ENCODE measurements around the gene PHACTR1. TPM values are rescaled to one million over a fixed set of nuclear protein-coding genes. Genes with fewer than 3 reads are reported as not detected.
"Not testable (repeated sequence)": the region's sequence is repeated elsewhere in the genome, so short reads cannot be mapped to it uniquely, and the experiment has no call there.

Gene PHACTR1
- total and polyA plus RNA-seq, 2 donors (not counting 1 experiment from before 2014, with no cell fraction given) = 0.60 to 1.2 TPM

DNA sequence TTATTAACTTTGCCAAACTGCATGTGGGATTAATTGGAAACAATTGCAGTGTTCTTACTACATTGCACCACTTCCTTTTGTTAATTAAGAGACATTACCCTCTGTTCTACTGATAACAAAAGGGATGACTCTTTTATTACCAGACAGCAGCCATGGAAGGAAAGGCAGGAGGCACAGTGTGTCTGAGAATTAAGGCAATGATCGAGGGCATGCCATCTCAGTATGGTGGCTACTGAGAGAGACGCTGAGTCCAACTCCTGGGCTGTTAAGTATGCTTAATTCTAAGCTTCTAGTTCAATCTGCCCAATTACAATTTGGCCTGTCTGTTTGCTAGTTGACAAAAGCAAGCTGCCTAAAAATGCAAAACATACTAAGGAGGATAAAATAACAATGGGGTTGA lies 227.4 kb downstream of the PHACTR1 start:
- no peaks in the 10 kb centered on the region for H3K4me1 ChIP-seq (ENCODE audit: control insufficient read depth, extremely low read depth, insufficient read depth, low read length)
- no peak for TF ChIP-seq EZH2 (IDR thresholded peaks at IDR 0.05; ENCODE audit: low read length, missing control alignments)
- TF ChIP-seq, protein P1, sequence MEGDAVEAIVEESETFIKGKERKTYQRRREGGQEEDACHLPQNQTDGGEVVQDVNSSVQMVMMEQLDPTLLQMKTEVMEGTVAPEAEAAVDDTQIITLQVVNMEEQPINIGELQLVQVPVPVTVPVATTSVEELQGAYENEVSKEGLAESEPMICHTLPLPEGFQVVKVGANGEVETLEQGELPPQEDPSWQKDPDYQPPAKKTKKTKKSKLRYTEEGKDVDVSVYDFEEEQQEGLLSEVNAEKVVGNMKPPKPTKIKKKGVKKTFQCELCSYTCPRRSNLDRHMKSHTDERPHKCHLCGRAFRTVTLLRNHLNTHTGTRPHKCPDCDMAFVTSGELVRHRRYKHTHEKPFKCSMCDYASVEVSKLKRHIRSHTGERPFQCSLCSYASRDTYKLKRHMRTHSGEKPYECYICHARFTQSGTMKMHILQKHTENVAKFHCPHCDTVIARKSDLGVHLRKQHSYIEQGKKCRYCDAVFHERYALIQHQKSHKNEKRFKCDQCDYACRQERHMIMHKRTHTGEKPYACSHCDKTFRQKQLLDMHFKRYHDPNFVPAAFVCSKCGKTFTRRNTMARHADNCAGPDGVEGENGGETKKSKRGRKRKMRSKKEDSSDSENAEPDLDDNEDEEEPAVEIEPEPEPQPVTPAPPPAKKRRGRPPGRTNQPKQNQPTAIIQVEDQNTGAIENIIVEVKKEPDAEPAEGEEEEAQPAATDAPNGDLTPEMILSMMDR (conservative IDR thresholded peaks at IDR 0.05 in 1 of 2, IDR thresholded peaks at IDR 0.05 in 1 of 2; ENCODE audit: low read depth in 1 of 2, low read length in 2 of 2) = no peak
- H3K36me3 ChIP-seq (ENCODE audit: control insufficient read depth, insufficient read depth, low read length) = no peaks in the 10 kb centered on the region
- no peaks in the 10 kb centered on the region for H3K9me3 ChIP-seq (ENCODE audit: control insufficient read depth, insufficient read depth, low read depth, low read length)
- no peak overlapping the region for H3K27ac ChIP-seq (ENCODE audit: insufficient read depth, low read length)
- H2AFZ ChIP-seq (ENCODE audit: low read length) = no peak overlapping the region
- no peak overlapping the region for H3K4me3 ChIP-seq (replicated peaks in 1 of 4; ENCODE audit: control extremely low read depth in 1 of 4, insufficient read depth in 1 of 4, low read depth in 3 of 4, low read length in 4 of 4)
- no peak for DNase-seq (ENCODE audit: low read depth in 2 of 2)
- H3K27me3 ChIP-seq (ENCODE audit: control insufficient read depth, insufficient read depth, low read length) = no peaks in the 10 kb centered on the region
- H3K79me2 ChIP-seq (ENCODE audit: control insufficient read depth, insufficient read depth, low read length) = no peaks in the 10 kb centered on the region
- H3K9ac ChIP-seq (ENCODE audit: insufficient read depth, low read length) = no peak overlapping the region
- no peak overlapping the region for H3K4me2 ChIP-seq (ENCODE audit: extremely low read depth, insufficient read depth, low read length)
- H4K20me1 ChIP-seq (ENCODE audit: control insufficient read depth, extremely low read depth, insufficient read depth, low read length) = no peaks in the 10 kb centered on the region

DNA sequence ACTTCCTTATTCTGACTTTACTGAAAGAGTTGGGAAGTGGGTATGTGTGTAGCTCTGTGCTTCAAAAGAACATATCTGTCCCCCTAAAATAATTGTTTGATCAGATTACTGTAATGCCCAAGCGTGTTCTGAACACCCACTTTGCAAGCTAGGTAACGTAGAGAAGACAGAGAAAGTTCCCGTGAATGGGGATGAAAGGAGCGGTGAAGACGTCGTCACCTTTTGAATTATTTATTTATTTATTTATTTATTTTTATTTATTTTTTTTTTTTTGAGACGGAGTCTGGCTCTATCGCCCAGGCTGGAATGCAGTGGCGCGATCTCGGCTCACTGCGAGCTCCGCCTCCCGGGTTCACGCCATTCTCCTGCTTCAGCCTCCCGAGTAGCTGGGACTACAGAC lies 228.0 kb downstream of the PHACTR1 start:
- H3K36me3 ChIP-seq (ENCODE audit: control insufficient read depth, insufficient read depth, low read length); H3K27me3 ChIP-seq (ENCODE audit: control insufficient read depth, insufficient read depth, low read length); H4K20me1 ChIP-seq (ENCODE audit: control insufficient read depth, extremely low read depth, insufficient read depth, low read length); H2AFZ ChIP-seq (ENCODE audit: low read length); H3K4me1 ChIP-seq (ENCODE audit: control insufficient read depth, extremely low read depth, insufficient read depth, low read length); H3K79me2 ChIP-seq (ENCODE audit: control insufficient read depth, insufficient read depth, low read length); H3K4me3 ChIP-seq (replicated peaks in 1 of 4; ENCODE audit: control extremely low read depth in 1 of 4, insufficient read depth in 1 of 4, low read depth in 3 of 4, low read length in 4 of 4); H3K27ac ChIP-seq (ENCODE audit: insufficient read depth, low read length); H3K9ac ChIP-seq (ENCODE audit: insufficient read depth, low read length); H3K4me2 ChIP-seq (ENCODE audit: extremely low read depth, insufficient read depth, low read length); DNase-seq (ENCODE audit: low read depth in 2 of 2); H3K9me3 ChIP-seq (ENCODE audit: control insufficient read depth, insufficient read depth, low read depth, low read length): not testable (repeated sequence)

DNA sequence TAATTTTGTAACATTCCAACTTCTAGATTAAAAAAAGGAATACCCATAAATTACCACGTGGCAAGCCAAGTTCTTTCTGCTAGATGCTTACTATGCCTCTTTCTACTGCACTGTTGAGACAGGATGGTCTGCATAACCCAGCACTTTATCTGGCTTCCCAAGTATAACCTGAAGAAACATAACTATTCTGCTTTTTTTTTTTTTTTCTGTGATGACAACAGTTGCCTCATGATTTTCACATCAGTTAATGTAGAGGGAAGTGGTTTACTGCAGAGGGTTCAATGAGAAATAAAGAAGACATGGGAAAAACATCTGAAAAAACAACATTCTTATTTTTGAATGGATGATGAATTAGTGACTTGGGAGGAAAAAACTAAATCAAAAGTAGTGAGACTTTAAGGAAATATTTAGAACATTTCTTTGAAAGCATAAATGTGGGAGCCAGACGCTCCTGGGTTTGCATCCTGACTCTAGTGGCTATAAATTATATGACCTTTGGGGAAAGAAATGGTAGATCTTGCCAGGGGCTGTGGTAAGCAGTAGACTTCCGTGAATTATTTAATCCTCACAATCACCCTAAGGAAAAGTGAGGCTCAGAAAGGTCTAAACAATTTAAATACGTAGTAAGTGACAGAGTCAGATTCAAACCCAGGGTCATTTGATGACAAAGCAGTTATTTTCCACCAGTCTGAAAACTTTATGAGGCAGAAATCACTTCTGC lies 230.7 kb downstream of the PHACTR1 start:
- TF ChIP-seq EZH2 (IDR thresholded peaks at IDR 0.05; ENCODE audit: low read length, missing control alignments) = no peak
- TF ChIP-seq, protein P1 (conservative IDR thresholded peaks at IDR 0.05 in 1 of 2, IDR thresholded peaks at IDR 0.05 in 1 of 2; ENCODE audit: low read depth in 1 of 2, low read length in 2 of 2) = no peak
- Histone ChIP-seq H3K27me3 (ENCODE audit: control insufficient read depth, insufficient read depth, low read length) (no peaks in the 10 kb centered on the region), H3K36me3 (ENCODE audit: control insufficient read depth, insufficient read depth, low read length) (no peaks in the 10 kb centered on the region), H4K20me1 (ENCODE audit: control insufficient read depth, extremely low read depth, insufficient read depth, low read length) (no peaks in the 10 kb centered on the region), H3K4me2 (ENCODE audit: extremely low read depth, insufficient read depth, low read length) (no peak overlapping the region), H3K4me3 (replicated peaks in 1 of 4; ENCODE audit: control extremely low read depth in 1 of 4, insufficient read depth in 1 of 4, low read depth in 3 of 4, low read length in 4 of 4) (no peak overlapping the region), H3K4me1 (ENCODE audit: control insufficient read depth, extremely low read depth, insufficient read depth, low read length) (no peaks in the 10 kb centered on the region), H3K9me3 (ENCODE audit: control insufficient read depth, insufficient read depth, low read depth, low read length) (no peaks in the 10 kb centered on the region), H3K27ac (ENCODE audit: insufficient read depth, low read length) (no peak overlapping the region), H3K9ac (ENCODE audit: insufficient read depth, low read length) (no peak overlapping the region), H2AFZ (ENCODE audit: low read length) (no peak overlapping the region), H3K79me2 (ENCODE audit: control insufficient read depth, insufficient read depth, low read length) (no peaks in the 10 kb centered on the region)
- DNase-seq (ENCODE audit: low read depth in 2 of 2) = no peak

Data from fibroblast of lung (primary cell).